Measurements from ENCODE around the gene SPIRE1. TPM values are rescaled to one million over a fixed set of nuclear protein-coding genes. Genes with fewer than 3 reads are reported as not detected.

SPIRE1 gene
- total RNA-seq, 6 donors from 2014 or later, result 33.9 to 76.7 (median 59.6) TPM

- peak; percentile 58 to 79 for ATAC-seq (ENCODE audit: low FRiP score in 2 of 2)
- Histone ChIP-seq H3K4me1 (peaks cover 16 to 32% (median 20%) of the 10 kb centered on the region in 4 donors), H3K27me3 (no peaks in the 10 kb centered on the region), H3K9me3 (no peaks in the 10 kb centered on the region), H3K4me3 (no peak overlapping the region), H3K27ac (peak overlapping the region; percentile 65 to 83 (median 80)), H3K36me3 (no peaks in the 10 kb centered on the region)
- DNase-seq, result no peak
- TF ChIP-seq POLR2A (IDR thresholded peaks at IDR 0.05) (no peak), CTCF (IDR thresholded peaks at IDR 0.05) (no peak), EP300 (IDR thresholded peaks at IDR 0.05) (peak in 1 of 4 donors; percentile 73)
- 68% methylated on average over 10 of the region's 10 CpGs for WGBS, 2 donors
Observed at GRCh38 chr18:12606592-12607315, 51.2 kb downstream of the SPIRE1 start.

GRCh38 chr18:12604445-12605007, 53.4 kb downstream of the SPIRE1 start:
- ATAC-seq (ENCODE audit: low FRiP score in 2 of 2) (no peak), DNase-seq (no peak)
- Histone ChIP-seq H3K36me3 (no peaks in the 10 kb centered on the region), H3K27ac (no peak overlapping the region), H3K4me1 (peaks cover 16 to 32% (median 18%) of the 10 kb centered on the region in 4 donors), H3K4me3 (no peak overlapping the region), H3K9me3 (no peaks in the 10 kb centered on the region), H3K27me3 (no peaks in the 10 kb centered on the region)
- 65 to 69% methylated on average over 3 of the region's 3 CpGs for WGBS, 2 donors
- TF ChIP-seq POLR2A (IDR thresholded peaks at IDR 0.05), result no peak
- no peak for TF ChIP-seq EP300 (IDR thresholded peaks at IDR 0.05)
- no peak for TF ChIP-seq POLR2AphosphoS5 (IDR thresholded peaks at IDR 0.05)
- TF ChIP-seq CTCF (IDR thresholded peaks at IDR 0.05), result no peak

GRCh38 chr18:12599966-12600365, 57.9 kb downstream of the SPIRE1 start:
- TF ChIP-seq EP300 (IDR thresholded peaks at IDR 0.05), result no peak
- TF ChIP-seq POLR2AphosphoS5 (IDR thresholded peaks at IDR 0.05), result no peak
- ATAC-seq (ENCODE audit: low FRiP score in 2 of 2) (no peak), DNase-seq (no peak)
- Histone ChIP-seq H3K27ac (no peak overlapping the region), H3K9me3 (no peaks in the 10 kb centered on the region), H3K27me3 (no peaks in the 10 kb centered on the region), H3K4me3 (no peak overlapping the region), H3K4me1 (peaks cover 11 to 25% (median 17%) of the 10 kb centered on the region in 4 donors), H3K36me3 (no peaks in the 10 kb centered on the region)
- WGBS, 2 donors, result 69 to 71% methylated on average over 3 of the region's 3 CpGs

- Histone ChIP-seq H3K9me3 (no peaks in the 10 kb centered on the region), H3K4me3 (no peak overlapping the region), H3K27ac (no peak overlapping the region), H3K4me1 (peaks cover 11 to 25% (median 17%) of the 10 kb centered on the region in 4 donors), H3K36me3 (no peaks in the 10 kb centered on the region), H3K27me3 (no peaks in the 10 kb centered on the region)
- TF ChIP-seq POLR2A (IDR thresholded peaks at IDR 0.05) (no peak), EP300 (IDR thresholded peaks at IDR 0.05) (no peak)
- no peak for DNase-seq
- ATAC-seq (ENCODE audit: low FRiP score in 2 of 2), result no peak
Observed at GRCh38 chr18:12599543-12599942, 58.4 kb downstream of the SPIRE1 start.

GRCh38 chr18:12598181-12598930, 59.6 kb downstream of the SPIRE1 start:
- TF ChIP-seq CTCF (IDR thresholded peaks at IDR 0.05), result no peak
- no peak for TF ChIP-seq EP300 (IDR thresholded peaks at IDR 0.05)
- TF ChIP-seq POLR2A (IDR thresholded peaks at IDR 0.05), result no peak
- TF ChIP-seq POLR2AphosphoS5 (IDR thresholded peaks at IDR 0.05), result no peak
- 26 to 27% methylated on average over 3 of the region's 3 CpGs for WGBS, 2 donors
- Histone ChIP-seq H3K9me3 (no peaks in the 10 kb centered on the region), H3K4me1 (peaks cover 11 to 25% (median 17%) of the 10 kb centered on the region in 4 donors), H3K27ac (peak overlapping the region in 1 of 4 donors; percentile 25), H3K27me3 (no peaks in the 10 kb centered on the region), H3K4me3 (no peak overlapping the region), H3K36me3 (no peaks in the 10 kb centered on the region)
- ATAC-seq (ENCODE audit: low FRiP score in 2 of 2) (no peak), DNase-seq (peak in 1 of 2 donors; percentile 29)
